Kasumi-1 (cell line): ENCODE results near the gene CUL3.
A peak's percentile ranks its signal among the peaks of the same experiment; 100 is the strongest.

Source experiments
- DNase-seq, 2 experiments: peaks; one replicate each; lab custom pipeline; 2025; lab: John Stamatoyannopoulos, UW

The CUL3 gene

DNA sequence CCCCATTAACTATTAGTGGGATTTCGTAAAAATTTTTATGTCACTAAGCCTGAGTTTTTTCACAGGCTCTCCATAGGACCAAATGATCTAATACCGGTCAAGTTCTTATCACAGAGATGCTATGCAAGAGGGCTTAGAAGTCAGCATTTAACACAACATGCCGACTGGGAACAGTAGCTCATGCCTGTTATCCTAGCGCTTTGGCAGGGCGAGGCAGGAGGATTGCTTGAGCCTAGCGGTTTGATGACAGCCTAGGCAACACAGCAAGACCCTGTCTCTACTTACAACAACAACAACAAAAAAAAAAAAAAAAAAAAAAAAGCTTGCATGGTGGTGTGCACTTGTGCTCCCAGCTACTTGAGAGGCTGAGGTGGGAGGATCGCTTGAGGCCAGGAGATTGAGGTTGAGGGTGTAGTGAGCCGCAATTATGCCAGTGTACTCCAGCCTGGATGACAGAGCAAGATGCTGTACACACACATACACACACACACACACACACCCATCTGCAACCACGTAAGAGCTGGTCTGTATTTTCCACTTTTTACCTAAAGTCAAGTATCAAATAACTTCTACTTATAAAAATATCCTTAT is 115.7 kb downstream of the CUL3 start:
- DNase-seq, result no peak

DNA sequence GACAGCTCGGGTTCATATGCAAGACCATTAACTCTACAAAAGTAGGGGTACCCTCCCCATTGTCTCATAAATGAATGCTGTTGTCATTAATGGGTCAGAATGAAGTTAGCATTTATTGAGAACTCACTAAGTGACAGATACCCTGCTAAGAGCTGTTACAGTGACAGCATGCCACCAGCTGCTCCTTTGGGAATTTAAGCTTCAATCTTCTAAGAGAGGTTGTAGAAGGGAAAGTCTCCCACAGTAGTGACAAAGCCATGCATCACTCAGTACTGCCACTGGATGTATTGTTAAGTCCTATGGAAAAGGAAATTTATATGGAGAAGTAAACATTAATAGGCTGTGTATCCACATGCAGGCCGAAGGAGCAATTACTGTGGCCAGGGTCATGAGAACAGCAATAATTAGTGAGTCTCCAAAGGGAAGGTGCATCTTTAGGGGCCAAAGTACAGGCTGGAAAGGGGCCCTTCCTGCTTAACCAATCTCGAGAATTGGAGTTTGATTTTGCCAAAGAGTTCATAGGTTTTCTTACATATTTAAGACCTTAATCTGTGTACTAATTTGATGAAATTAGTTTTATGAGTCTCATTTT is 118.8 kb downstream of the CUL3 start:
- no peak for DNase-seq

DNA sequence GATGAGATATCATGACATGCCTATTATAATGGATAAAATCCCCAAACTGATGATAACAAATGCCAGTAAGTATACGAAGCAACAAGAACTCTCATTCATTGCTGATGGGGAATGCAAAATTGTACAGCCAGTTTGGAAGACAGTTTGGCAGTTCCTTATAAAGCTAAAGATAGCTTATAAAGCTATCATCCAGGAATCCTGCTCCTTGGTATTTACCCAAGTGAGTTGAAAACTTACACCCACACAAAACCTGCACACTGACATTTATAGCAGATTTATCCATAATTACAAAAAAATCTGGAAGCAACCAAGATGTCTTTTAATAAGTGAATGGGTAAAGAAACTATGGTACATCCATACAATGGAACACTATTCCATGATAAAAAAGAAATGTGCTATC is 123.8 kb downstream of the CUL3 start:
- no peak for DNase-seq

DNA sequence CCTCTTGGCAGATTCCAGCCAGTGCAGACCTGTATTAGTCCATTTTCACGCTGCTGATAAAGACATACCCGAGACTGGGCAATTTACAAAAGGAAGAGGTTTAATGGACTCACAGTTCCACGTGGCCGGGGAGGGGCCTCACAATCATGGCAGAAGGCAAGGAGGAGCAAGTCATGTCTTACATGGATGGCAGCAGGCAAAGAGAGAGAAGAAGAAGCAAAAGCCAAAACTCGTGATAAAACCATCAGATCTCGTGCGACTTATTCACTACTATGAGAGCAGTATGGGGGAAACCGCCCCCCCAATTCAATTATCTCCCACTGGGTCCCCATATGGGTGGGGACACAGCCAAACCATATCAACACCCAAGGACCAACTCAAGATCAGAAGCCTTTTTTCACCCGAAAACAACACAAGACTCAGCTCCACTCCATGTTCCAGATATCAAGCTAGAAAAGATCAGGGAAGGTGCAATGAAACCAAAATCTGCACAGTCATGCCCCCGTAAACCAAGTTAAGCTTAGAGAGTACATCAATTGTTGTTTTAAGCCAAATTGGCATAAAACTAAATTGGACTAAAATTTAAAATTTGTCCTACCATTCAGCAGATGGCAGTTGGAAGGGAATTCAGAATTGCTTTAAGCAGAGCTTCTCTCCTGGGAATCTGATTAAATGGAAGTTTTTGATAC is 127.6 kb downstream of the CUL3 start:
- no peak for DNase-seq

DNA sequence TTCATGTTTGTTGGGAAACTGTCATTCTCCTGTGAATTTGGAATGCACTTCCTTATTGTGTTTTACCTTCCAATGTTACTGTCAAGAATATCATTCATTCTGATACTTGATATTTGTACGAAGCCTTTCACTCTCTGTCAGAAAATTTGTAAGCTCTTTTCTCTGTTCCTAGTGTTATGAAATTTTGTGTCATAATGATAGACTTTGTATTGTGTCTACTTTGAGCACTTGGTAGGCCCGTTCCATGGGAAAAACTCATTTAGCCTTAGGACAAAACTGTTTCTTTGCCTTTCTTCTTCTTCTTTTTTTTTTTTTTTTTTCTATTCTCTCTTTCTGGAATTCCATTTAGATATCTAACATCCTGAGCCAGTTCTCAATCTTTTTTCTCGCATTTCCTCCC is 131.3 kb downstream of the CUL3 start:
- no peak for DNase-seq

DNA sequence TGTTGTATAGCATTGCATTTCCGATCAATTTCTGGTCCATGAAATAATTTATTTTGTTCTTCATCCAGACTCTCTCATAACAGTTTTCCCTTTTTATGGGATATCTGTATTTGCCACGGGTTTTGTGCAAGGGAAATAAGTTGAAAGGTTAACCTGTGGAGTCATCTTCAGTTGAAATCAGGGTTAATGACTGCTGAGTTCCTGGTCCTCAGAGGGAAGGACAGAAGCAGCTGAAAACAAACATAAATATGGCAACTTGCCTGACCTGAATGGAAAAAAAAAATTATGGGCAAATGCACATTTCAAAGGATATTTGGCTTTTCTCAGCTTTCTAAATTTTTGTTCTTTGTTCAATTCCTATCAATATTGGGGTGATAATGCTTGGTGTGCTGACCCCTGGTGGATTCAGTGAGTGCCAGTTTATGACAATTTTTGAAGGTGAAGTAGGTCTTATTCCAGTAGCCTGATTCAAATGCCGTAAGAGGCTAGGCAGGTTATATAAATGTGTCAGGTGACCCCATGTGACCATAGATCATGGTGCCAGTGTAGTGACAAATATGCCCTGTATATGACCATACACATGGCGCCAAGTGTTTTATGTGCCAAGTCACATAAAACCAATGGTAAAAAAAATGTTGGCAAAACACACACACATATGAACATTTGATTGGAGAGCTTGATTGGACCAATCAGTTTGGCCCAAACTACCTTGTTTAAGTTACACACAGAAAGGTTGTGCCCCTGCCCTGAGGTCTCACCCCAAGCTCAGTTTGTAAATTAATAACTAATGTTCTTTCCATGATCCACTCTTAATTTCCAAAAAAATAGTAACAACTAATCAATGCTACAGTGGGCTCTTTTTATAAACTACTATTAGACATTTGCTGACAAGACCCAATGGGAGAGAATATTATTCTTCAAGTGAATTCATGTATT is 135.7 kb downstream of the CUL3 start:
- DNase-seq, result peak; percentile 21 to 44

DNA sequence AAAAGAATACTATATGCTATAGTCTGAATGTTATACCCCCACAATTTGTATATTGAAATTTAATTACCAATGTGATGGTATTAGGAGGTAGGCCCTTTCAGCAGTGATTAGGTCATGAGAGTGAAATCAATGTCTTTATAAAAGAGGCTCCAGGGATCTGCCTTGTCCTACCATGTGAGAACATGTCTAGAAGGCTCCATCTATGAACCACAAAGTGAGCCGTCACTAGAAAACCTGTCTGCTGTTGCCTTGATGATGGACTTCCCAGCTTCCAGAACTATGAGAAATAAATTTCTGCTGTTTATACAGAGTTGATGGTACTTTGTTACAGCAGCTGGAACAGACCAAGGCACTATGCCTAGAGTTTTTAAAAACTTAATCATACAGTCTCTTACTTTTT is 136.9 kb downstream of the CUL3 start:
- DNase-seq, result no peak

DNA sequence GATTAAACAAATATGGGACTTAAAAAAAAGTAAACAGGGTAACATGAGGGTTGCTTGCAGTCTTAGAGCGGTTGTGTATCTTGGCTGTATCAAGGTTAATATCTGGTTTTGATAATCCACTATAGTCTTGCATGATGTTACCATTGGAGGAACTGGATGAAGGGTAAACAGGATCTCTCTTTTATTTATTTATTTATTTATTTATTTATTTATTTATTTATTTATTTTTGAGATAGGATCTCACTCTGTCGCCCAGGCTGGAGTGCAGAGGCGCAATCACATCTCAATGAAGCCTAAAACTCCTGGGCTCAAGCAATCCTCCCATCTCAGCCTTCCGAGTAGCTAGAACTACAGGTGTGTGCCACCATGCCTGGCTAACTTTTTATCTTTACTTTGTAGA is 140.4 kb downstream of the CUL3 start:
- DNase-seq, result no peak

DNA sequence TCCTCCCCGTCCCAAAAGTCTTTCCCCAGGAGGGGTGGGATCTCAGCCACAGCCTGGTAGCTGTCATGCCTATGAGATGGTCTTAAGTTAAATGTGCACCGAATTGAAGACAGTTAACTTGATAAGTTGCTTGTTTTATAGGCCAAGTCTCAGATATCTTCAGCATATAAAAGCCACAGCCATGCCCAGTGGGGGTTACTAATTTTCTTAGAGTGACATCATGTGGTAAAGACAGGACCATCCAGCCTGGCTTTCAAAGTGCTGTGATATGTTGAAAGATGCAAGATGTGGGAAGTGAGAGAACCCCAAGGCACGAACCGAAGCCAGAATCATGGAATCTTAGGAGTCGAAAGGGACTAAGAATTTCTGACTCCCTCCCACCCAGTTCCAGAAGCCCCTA is 141.1 kb downstream of the CUL3 start:
- no peak for DNase-seq

DNA sequence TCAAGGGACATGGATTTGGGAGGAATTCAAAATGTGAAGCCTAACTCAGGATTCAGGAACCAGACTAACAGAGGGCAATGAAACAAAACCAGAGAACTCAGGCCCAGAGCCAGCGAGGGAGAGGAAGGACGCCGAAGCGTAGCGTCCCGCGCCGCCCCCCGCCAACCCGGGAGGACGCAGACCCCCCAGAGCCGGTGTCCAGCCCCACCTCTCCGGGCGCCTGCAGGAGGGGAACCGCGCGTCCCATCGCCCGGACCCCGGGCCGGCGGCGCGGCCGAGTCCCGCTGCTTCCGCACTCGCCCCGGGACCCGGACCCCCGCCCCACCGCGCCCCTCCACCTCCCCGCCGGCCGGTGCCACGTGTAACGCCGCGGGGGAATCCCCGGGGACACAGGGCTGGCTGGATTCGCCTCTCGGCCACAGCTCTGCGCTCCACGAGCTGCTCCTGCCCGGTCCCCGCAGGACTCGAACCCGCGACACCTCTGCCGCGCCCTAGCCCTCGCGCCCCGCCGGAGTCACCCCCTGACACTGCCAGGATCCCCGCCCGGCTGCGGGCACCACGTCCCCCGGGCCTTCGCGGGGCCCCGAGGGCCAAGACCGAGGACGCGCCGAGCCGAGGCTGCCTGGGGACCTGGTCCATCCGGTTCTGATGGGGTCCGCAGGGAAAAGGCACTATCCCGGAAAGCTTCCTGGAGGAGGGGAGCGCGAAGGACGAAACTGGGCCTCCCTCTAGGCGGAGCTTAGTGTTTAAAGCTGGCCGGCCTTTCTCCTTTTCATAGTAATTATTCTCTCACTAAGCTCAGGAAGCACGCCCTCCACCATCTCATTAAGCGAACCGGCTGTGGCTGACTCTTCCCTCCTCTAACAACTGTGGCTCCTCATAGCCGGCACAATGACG is 142.8 kb downstream of the CUL3 start:
- no peak for DNase-seq

DNA sequence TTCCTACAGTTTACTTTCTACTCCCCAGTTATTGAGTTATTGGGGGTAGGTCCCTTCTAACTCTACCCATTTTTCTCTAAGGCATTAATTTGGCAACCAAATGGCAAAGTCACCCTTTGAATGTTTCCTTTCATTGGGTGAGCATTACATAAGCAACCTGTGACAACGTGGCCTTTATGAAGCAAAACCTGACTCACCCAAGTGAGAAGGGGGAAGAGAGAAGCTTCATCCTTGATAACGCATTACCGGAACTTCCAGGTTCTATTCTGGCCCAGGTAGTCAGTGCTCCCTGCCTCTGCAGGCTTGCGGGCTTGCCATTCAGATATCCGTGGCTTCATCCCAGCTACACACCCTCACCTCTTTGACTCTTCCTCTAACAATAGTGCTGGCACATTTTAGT is 144.2 kb downstream of the CUL3 start:
- no peak for DNase-seq

DNA sequence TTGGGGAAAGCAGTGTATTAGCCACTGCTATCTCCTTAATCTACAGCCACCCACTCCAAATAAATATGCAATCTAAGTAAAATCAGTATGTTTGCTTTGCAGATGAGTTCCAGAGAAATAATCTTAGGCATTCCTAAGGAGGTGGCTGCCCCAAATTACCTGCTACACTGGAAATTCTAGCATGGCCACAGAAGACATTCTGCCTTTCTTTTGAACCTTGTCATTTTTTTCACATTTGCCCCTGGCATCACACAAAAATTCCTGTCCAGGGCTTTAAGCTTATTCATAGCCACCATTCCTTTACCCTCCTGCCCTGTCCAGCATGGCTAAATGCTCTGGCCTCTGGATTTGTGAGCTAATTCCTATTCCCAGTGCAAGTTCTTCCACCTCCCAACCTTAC is 146.4 kb downstream of the CUL3 start:
- no peak for DNase-seq

DNA sequence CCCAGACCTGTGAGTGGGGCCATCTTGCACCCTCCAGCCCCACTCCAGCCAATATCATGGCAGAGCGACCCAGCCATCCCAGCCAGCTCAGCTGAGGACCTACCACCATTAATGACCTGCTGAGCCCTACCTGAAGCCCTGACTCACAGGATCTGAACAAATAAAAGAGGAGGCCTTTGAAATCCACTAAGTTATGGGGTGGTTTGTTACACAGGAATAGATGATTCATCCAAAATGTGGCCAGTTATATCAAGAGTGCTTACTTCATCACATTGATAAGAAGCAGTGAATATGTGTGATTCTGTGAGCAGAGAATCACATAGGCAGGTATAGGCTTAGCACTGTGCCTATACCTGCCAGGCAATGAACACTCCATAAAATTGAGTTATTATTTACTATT is 148.5 kb downstream of the CUL3 start:
- no peak for DNase-seq

DNA sequence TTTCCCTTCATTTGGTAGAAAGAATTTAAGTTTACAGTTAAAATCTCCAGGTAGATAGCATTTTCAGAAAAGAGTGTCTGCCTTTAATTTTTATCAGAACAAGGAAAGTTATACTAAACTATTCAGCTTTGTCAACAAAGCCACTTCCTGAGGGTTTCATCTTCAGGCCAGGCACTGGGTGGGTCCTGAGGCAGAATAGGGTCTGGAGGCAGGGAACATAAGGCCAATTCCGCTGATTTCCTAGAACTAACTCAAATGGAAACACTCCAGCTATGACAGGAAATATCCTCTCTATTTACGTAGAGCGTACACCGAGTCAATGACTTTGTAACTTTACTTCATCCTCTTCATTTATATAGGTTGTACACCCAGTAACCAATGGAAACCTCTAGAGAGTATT is 150.5 kb downstream of the CUL3 start:
- DNase-seq, result no peak

DNA sequence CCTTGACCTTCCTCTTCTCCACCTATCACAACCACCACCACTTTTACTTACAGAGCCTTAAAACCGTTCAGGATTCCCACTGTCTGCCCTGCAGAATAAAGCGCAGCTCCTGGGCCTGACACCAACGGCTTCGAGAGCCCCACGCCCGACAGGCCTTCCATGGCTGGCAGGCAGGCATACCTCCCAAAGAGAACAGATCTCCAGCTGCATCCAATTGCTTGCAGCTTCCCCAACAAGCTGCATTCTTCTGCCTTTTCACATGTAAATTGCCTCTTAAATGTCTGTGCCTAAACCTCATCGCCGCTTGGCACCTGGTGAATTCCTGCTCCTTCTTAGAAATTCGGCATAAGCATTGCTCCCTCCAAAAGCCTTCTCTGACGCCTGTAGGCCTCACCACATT is 151.7 kb downstream of the CUL3 start:
- DNase-seq, result no peak

DNA sequence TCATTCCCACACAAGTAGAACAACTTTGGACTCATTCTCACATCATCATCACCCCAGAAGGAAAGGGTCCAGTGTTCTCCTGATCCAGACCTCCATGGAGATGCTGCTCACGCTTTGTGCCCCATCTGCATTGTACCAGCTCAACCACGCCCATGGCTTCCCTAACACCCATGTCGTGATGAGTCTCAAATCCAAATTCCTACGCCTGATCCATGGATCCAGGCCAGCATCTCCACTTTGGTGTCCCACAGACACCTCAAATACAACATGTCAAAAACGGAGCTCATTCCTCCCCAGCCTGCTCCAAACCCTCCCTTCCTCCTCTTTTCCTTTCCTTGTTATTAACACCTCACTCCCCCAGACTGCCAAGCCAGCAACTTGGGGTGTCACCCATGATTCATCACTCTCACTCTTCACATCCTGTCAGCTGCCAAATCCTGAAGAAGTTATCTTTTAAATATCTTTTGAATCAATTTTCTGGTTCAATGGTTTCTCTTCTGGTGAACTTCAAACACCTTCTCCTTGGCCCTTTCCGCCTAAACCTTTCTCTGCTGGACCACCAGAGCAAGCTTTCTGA is 153.1 kb downstream of the CUL3 start:
- no peak for DNase-seq

DNA sequence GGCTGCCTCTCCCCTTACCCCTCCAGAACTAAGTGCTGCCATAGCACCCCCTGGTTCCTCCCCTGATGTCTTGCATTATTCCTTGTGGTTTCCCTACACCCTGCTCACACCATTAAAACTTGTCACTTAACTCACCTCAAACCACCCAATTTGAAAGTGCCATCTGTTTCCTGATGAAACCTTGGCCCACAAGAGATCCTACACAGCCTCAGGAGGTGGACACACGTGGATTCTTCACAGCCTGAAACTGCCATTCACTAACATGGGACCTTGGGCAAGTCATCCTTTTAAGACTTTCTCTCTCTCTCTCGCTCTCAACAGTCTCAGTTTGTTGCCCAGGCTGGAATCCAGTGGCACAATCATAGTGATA is 155.7 kb downstream of the CUL3 start:
- peak in 1 of 2 experiments; percentile 0 for DNase-seq

DNA sequence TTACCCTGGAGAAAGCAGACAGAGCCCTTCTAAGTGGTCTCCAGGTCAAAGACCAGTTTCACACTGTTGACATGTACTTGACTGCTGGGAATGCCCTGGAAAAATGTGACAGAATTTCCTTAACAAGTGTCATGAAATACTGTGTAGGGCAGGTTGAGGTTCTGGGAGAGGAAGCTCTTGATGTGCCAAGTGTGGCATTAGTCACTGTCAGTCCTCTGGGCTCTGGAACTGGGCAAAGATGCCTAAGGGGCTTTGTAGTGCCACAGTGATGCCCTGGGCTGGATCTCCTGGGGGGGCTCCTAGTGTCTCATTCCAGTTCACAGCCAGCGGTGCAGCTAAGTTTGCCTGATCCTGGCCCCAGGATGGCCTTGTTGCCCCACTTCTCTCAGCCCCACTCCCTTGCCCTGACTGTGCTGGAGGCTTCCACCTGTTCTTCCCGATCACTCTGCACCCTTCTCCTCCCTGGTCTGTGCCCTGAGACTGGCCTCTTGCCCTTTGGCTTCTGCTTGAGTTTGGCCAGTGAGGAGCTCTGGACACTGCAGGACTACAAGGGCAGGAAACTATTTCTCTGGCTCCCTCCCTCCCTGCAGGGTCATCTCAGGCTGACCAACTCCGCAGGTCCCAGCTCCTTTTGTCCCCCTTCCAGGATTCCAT is 156.2 kb downstream of the CUL3 start:
- no peak for DNase-seq

DNA sequence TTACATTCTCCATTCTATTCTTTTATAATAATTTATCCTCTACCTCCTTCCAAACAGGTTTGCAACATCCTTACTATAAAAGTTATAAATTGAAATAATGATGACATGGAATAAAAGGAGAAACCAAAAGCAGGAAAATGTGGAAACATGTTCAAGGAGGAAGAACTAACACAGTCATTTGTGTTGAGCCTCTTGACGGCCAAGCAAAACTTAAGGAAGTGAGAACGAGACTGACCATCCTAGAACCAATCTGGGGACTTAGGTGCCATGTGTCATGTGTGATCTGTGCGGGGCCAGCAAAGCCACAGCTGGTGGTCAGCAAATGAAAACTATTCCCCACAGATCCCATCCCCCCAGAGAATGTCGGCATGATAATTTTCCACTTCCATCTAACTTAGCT is 157.7 kb downstream of the CUL3 start:
- DNase-seq, result no peak

DNA sequence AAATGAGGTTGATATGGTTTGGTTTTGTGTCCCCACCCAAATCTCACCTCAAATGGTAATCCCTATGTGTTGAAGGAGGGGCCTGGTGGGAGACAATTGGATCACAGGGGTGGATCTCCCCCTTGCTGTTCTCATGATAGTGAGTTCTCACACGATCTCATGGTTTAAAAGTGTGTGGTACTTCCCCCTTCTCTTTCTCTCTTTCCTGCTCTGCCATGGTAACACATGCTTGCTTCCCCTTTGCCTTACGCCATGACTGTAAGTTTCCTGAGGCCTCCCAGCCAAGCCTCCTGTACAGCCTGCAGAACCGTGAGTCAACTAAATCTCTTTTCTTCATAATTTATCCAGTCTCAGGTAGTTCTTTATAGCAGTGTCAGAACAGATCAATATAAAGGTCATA is 158.5 kb downstream of the CUL3 start:
- DNase-seq, result peak; percentile 2 to 18

DNA sequence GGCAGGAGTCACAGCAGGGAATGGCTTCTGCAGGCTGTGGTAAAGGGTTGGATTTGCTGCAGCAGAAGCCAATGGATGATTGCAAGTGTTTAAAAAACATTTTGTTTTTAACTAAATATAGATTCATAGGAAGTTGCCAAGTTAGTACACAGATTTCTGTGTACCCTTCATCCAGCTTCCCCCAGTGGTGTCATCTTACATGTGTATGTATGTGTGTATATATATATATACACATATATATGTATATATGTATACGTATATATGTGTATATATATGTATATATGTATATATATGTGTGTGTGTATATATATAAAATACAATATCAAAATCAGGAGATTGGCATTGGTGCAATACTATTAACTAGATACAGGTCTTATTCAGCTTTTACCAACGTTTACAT is 164.1 kb downstream of the CUL3 start:
- no peak for DNase-seq
